ENCODE data around the gene RAET1L.
"Not testable (repeated sequence)": the region's sequence is repeated elsewhere in the genome, so short reads cannot be mapped to it uniquely, and the experiment has no call there.

Gene RAET1L

DNA sequence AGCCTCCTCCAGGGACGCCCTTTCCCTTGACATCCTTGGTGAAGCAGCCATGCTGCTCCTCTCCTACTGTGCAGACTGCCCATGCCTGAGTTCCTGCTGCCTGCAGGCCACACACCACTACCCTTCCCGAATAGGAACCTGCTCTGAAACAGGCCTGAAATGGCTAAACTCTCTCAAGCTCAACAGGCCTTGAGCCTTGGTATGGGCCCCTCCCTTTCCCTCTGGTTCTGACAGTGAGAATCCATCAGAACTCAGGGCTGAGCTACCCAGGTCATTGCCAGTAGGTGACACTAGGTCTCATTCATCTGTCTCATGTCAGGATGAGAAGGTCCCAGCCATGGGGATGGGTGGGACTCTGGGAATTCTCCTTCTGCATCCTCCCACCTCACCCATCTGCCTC lies 25.7 kb downstream of the RAET1L start:
- no peak overlapping the region for H3K27ac ChIP-seq
- H3K4me3 ChIP-seq = no peak overlapping the region
- DNase-seq (ENCODE audit: low spot score) = no peak
- no peak for TF ChIP-seq CTCF (IDR thresholded peaks at IDR 0.05)

DNA sequence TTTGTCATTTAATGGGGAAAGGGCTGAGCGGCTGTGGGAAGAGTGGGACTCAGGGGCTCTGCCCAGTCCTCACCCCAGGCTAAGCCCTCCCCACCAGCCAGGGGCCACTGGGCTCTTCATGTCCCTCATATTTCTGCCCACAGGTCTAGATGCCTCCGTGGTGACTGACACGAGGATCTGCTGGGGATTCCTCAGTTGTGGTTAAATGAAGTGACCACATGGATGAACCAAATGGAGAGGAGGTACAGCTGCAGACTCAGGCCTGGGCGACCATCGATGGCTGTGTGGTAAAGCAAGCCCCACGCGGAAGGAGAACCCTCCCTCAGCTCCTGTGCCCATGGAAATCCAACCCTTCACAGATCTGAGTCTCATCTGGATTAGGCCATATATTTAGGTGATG lies 29.4 kb downstream of the RAET1L start:
- no peak for DNase-seq (ENCODE audit: low spot score)
- H3K27ac ChIP-seq = no peak overlapping the region
- no peak for TF ChIP-seq CTCF (IDR thresholded peaks at IDR 0.05)

DNA sequence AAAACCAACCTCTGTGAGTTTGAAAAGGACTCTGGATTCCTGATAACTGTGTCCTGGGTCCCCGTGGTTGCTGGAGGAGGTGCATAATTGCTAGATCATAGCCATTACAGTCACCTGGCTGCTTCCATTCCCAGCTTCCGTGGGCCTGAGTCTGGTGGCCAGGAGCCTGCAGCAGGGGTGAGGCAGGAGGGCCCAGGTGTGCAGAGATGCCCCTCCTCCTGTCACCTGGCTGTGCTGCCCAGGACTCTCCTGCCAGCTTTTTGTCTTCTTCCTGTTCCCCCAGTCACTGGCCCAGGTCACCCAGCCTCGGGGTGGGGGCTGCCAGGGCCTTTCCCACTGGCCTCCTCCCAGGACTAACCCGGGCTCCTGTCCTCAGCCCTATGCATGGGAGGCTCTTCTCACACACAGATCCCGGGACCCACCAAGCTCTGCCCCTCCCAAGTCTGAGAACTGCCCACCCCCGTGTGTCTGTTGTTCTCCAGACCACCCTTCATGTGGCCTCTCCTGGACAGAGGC lies 30.0 kb downstream of the RAET1L start:
- no peak for TF ChIP-seq CTCF (IDR thresholded peaks at IDR 0.05)
- Histone ChIP-seq H3K27ac (no peak overlapping the region), H3K4me3 (no peak overlapping the region)
- DNase-seq (ENCODE audit: low spot score) = no peak

More for the DNA sequence above, 29.4 kb downstream of the RAET1L start:
- H3K4me3 ChIP-seq = no peak overlapping the region

- DNase-seq (ENCODE audit: low spot score) = no peak
- Histone ChIP-seq H3K4me3 (no peak overlapping the region), H3K27ac (no peak overlapping the region)
- TF ChIP-seq CTCF (IDR thresholded peaks at IDR 0.05) = no peak
These were observed 33.5 kb downstream of the RAET1L start for GRCh38 chr6:149991838-149992237.

- H3K4me3 ChIP-seq; DNase-seq (ENCODE audit: low spot score): not testable (repeated sequence)
These were observed 33.9 kb downstream of the RAET1L start for GRCh38 chr6:149991472-149991795.

DNA sequence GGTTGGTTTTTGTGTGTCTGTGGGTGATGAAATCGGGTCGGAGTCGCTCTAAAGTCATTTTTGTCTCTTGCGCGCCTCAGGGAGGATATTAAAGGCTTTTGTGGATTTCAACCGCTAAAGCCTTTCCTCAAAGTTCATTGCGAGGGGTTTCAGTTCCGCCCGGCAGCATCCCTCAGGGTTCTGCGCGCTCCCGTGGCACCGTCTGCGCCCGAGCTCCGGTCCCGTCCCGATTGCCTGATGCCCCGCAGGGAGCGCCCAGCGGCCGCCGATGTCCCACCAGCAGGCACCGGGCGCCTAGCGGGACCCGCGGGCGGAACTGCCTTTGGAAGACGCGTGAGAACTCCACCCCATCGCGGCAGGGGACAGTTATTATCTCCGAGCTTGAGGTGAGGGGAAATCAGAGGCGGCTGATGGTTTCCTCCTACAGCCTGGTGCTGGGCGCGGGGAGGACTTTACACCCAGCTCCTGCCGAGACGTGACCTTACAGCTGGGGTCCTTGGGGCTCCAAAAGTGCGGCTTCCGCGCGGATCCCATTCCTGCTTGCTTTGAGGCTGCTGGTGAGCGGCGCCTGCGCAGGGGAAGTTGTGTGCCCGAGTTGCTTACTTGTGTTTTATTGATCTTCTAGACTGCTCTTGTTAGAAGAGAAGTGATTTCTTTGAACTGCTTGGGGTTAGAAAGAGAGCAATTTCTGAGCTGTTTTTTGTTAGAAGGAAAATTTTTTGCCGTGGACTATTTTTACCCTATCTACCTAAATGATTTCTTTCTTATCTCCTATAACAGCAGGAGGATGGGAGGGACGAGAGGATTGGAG lies 34.5 kb downstream of the RAET1L start:
- H3K4me3 ChIP-seq = peak overlapping the region; percentile 63
- no peak overlapping the region for H3K27ac ChIP-seq
- DNase-seq (ENCODE audit: low spot score) = no peak
- no peak for TF ChIP-seq CTCF (IDR thresholded peaks at IDR 0.05)

More at GRCh38 chr6:149991472-149991795, 33.9 kb downstream of the RAET1L start:
- H3K27ac ChIP-seq = not testable (repeated sequence)

DNA sequence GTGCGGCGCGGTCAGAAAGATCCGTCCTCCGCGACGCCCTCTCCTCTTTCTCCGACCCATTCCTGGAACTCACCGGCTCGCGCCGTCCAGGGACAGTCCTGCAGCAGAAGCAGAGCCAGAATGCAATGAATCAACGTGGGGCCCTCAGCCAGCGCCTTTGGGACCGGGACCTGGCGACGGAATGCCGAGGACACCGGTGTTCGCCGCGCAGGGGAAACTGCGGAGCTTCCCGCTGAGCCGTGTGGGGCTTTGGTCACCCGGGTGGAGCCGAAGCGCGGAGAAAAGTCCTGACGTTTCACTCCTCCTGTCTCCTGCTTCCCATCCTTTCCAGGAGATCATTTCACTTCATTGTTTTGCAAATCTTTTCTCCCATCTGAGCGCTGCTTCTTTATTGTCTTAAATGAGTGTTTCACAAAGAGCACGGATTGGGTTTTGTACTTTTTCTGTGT lies 35.1 kb downstream of the RAET1L start:
- no peak for TF ChIP-seq CTCF (IDR thresholded peaks at IDR 0.05)
- Histone ChIP-seq H3K27ac (no peak overlapping the region), H3K4me3 (peak overlapping the region; percentile 63)
- DNase-seq (ENCODE audit: low spot score) = no peak

Measured in coronary artery (tissue), 2 donors.